H9 (cell line): Measurements from ENCODE around the gene FHOD3. TPM values are rescaled to one million over a fixed set of nuclear protein-coding genes. Genes with fewer than 3 reads are reported as not detected.
A peak's percentile ranks its signal among the peaks of the same experiment; 100 is the strongest.

Experiments
- DNase-seq: peaks from one replicate; pipeline ENCODE4 v3.0.0-alpha.2; 2017
- H2AFZ ChIP-seq: one replicate; pipeline ENCODE4 v1.6.1; 2013; ENCODE audit warnings: mild to moderate bottlenecking, low read length, control low read depth, moderate library complexity
- H2AK5ac ChIP-seq: 2 replicates; pipeline ENCODE4 v1.6.1; 2013; ENCODE audit warnings: low read length, control low read depth, mixed read lengths; ENCODE audit not compliant: insufficient read length
- H2BK120ac ChIP-seq: one replicate; pipeline ENCODE4 v1.6.1; 2013; ENCODE audit warnings: low read depth, mild to moderate bottlenecking, low read length, control low read depth, inconsistent platforms; ENCODE audit not compliant: poor library complexity, severe bottlenecking
- H2BK12ac ChIP-seq: 2 replicates; pipeline ENCODE4 v1.6.1; 2013; ENCODE audit warnings: low read length, control low read depth, mixed read lengths, low read depth; ENCODE audit not compliant: insufficient read length
- H2BK15ac ChIP-seq: 2 replicates; pipeline ENCODE4 v1.6.1; 2013; ENCODE audit warnings: low read depth, low read length, control low read depth
- H2BK20ac ChIP-seq: one replicate; pipeline ENCODE4 v1.6.1; 2013; ENCODE audit warnings: low read depth, mild to moderate bottlenecking, low read length, control low read depth, inconsistent platforms; ENCODE audit not compliant: poor library complexity, severe bottlenecking
- H2BK5ac ChIP-seq: 2 replicates; pipeline ENCODE4 v1.6.1; 2013; ENCODE audit warnings: low read length, control low read depth, mixed read lengths; ENCODE audit not compliant: insufficient read length
- H3K14ac ChIP-seq: 2 replicates; pipeline ENCODE4 v1.6.1; 2013; ENCODE audit warnings: low read length, control low read depth; ENCODE audit not compliant: insufficient read depth
- H3K18ac ChIP-seq: 2 replicates; pipeline ENCODE4 v1.6.1; 2013; ENCODE audit warnings: low read depth, mild to moderate bottlenecking, mixed read lengths, low read length, control low read depth; ENCODE audit not compliant: insufficient read length
- H3K23ac ChIP-seq: 2 replicates; pipeline ENCODE4 v1.6.1; 2013; ENCODE audit warnings: low read length, control low read depth, mixed read lengths, low read depth; ENCODE audit not compliant: insufficient read length
- H3K23me2 ChIP-seq: 2 replicates; pipeline ENCODE4 v1.6.1; 2013; ENCODE audit warnings: low read depth, mild to moderate bottlenecking, mixed read lengths, low read length, control low read depth; ENCODE audit not compliant: insufficient read length, poor library complexity, severe bottlenecking
- H3K27ac ChIP-seq: 2 replicates; pipeline ENCODE4 v1.5.1; 2013; ENCODE audit warnings: low read length, control low read depth, mixed read lengths, low read depth; ENCODE audit not compliant: insufficient read length
- H3K27me3 ChIP-seq: 2 replicates; pipeline ENCODE4 v1.6.1; 2013; ENCODE audit warnings: low read length, control low read depth, inconsistent platforms; ENCODE audit not compliant: insufficient read depth
- H3K4ac ChIP-seq: 2 replicates; pipeline ENCODE4 v1.6.1; 2013; ENCODE audit warnings: low read depth, mild to moderate bottlenecking, control low read depth, inconsistent platforms, low read length, moderate library complexity
- H3K4me1 ChIP-seq: 2 replicates; pipeline ENCODE4 v1.6.1; 2013; ENCODE audit warnings: low read length, control low read depth, inconsistent platforms; ENCODE audit not compliant: insufficient read depth
- H3K4me2 ChIP-seq: 2 replicates; pipeline ENCODE4 v1.6.1; 2013; ENCODE audit warnings: low read length, control low read depth, mixed read lengths; ENCODE audit not compliant: insufficient read length, insufficient read depth
- H3K56ac ChIP-seq: 2 replicates; pipeline ENCODE4 v1.6.1; 2013; ENCODE audit warnings: low read depth, mild to moderate bottlenecking, mixed read lengths, low read length, control low read depth; ENCODE audit not compliant: insufficient read length
- H3K79me1 ChIP-seq: 2 replicates; pipeline ENCODE4 v1.6.1; 2013; ENCODE audit warnings: low read depth, mild to moderate bottlenecking, moderate library complexity, low read length, control low read depth, inconsistent platforms; ENCODE audit not compliant: insufficient read depth, poor library complexity, severe bottlenecking
- H3K79me2 ChIP-seq: 2 replicates; pipeline ENCODE4 v1.6.1; 2013; ENCODE audit warnings: low read length, control low read depth, inconsistent platforms; ENCODE audit not compliant: insufficient read depth
- H3K9ac ChIP-seq: 2 replicates; pipeline ENCODE4 v1.6.1; 2013; ENCODE audit warnings: low read length, control low read depth, mixed read lengths; ENCODE audit not compliant: insufficient read length; ENCODE audit errors: extremely low read depth
- H3K9me3 ChIP-seq: one replicate; pipeline ENCODE4 v1.6.1; 2013; ENCODE audit warnings: low read depth, low read length, inconsistent platforms; ENCODE audit not compliant: control insufficient read depth
- H3T11ph ChIP-seq: one replicate; pipeline ENCODE4 v1.6.1; 2013; ENCODE audit warnings: mild to moderate bottlenecking, low read length, control low read depth, inconsistent platforms
- H4K20me1 ChIP-seq: one replicate; pipeline ENCODE4 v1.6.1; 2013; ENCODE audit not compliant: control insufficient read depth, insufficient read length, insufficient read depth
- H4K5ac ChIP-seq: 2 replicates; pipeline ENCODE4 v1.6.1; 2013; ENCODE audit warnings: low read depth, mild to moderate bottlenecking, mixed read lengths, low read length, control low read depth; ENCODE audit not compliant: insufficient read length
- H4K8ac ChIP-seq: replicated peaks from 2 replicates; pipeline ENCODE4 v1.6.1; 2013; ENCODE audit warnings: low read length, control low read depth, mixed read lengths, low read depth; ENCODE audit not compliant: insufficient read length
- H4K91ac ChIP-seq: 2 replicates; pipeline ENCODE4 v1.6.1; 2013; ENCODE audit warnings: low read depth, mild to moderate bottlenecking, moderate library complexity, mixed read lengths, low read length, control low read depth; ENCODE audit not compliant: insufficient read length
- H3K27ac Mint-ChIP-seq, 3 experiments: 2 replicates in 2 of 3; 3 replicates in 1 of 3; pipeline ENCODE4 v1.8.0; 2020 to 2021; ENCODE audit warnings: mixed read lengths in 3 of 3, mild to moderate bottlenecking in 1 of 3, moderate library complexity in 1 of 3
- H3K27me3 Mint-ChIP-seq: 2 replicates; pipeline ENCODE4 v1.8.0; 2021; ENCODE audit warnings: low read depth, mild to moderate bottlenecking, moderate library complexity, mixed read lengths
- H3K36me3 Mint-ChIP-seq, 3 experiments: 2 replicates in 2 of 3; 3 replicates in 1 of 3; pipeline ENCODE4 v1.8.0; 2020 to 2021; ENCODE audit warnings: low read depth in 3 of 3, mixed read lengths in 3 of 3; ENCODE audit not compliant: insufficient read depth in 1 of 3
- H3K4me1 Mint-ChIP-seq, 2 experiments: 2 replicates each; pipeline ENCODE4 v1.8.0; 2020; ENCODE audit warnings: mixed read lengths in 2 of 2
- H3K4me3 Mint-ChIP-seq, 2 experiments: 2 replicates in 1 of 2; 3 replicates in 1 of 2; pipeline ENCODE4 v1.8.0; 2020 to 2021; ENCODE audit warnings: mild to moderate bottlenecking in 2 of 2, mixed read lengths in 2 of 2, moderate library complexity in 1 of 2
- H3K9me3 Mint-ChIP-seq, 2 experiments: 2 replicates in 1 of 2; 3 replicates in 1 of 2; pipeline ENCODE4 v1.8.0; 2020; ENCODE audit warnings: mild to moderate bottlenecking in 2 of 2, mixed read lengths in 2 of 2, moderate library complexity in 1 of 2
- CTCF ChIP-seq: fragments of 200-600 bp; sonication (generic); conservative IDR thresholded peaks from 3 replicates; pipeline ENCODE4 v1.8.0; 2021; ENCODE audit warnings: antibody characterized with exemption, mild to moderate bottlenecking
- WGBS: extraction: QIAGEN DNeasy Blood & Tissue Kit; methylation state at CpG from one replicate; pipeline ENCODE4 v1.1.7; 2013; ENCODE audit warnings: missing lambda C conversion rate, low lambda C conversion rate, mixed read lengths; ENCODE audit not compliant: insufficient read length; ENCODE audit errors: extremely low coverage; 5-methylcytosine and 5-hydroxymethylcytosine counted together
- total RNA-seq: library from RNA; stranded (reverse); gene quantifications from 2 replicates; pipeline ENCODE4 v1.2.1, GENCODE V29; 2021

FHOD3 gene
- total RNA-seq, 1 experiment from 2014 or later: 8.0 TPM

- Mint-ChIP-seq H3K27me3 (no peaks in the 10 kb centered on the region), H3K4me3 (peak overlapping the region in 1 of 2 experiments; percentile 63; a peak in 1 of 5 replicates), H3K27ac (peak overlapping the region in 1 of 3 experiments; percentile 88; a peak in 3 of 7 replicates), H3K4me1 (peaks cover 45 to 56% of the 10 kb centered on the region in 2 experiments), H3K36me3 (no peaks in the 10 kb centered on the region), H3K9me3 (no peaks in the 10 kb centered on the region)
- peak overlapping the region; percentile 78; the same call in 1 of the 2 replicates for H3K14ac ChIP-seq
- WGBS: no CpG with 5 or more reads among the region's 1 CpG
- no peak overlapping the region for H2BK20ac ChIP-seq
- no peaks in the 10 kb centered on the region for H3K23me2 ChIP-seq
- H3K4ac ChIP-seq: no peak overlapping the region
- H3K4me2 ChIP-seq: peak overlapping the region; percentile 33
- H2AK5ac ChIP-seq: no peak overlapping the region
- no peak overlapping the region for H2BK5ac ChIP-seq
- H4K20me1 ChIP-seq: no peaks in the 10 kb centered on the region
- peaks cover 5% of the 10 kb centered on the region; the same call in 1 of the 2 replicates for H3K4me1 ChIP-seq
- no peak overlapping the region for H3K18ac ChIP-seq
- no peak overlapping the region for H3K27ac ChIP-seq
- TF ChIP-seq CTCF: no peak
- no peaks in the 10 kb centered on the region for H3K79me2 ChIP-seq
- no peaks in the 10 kb centered on the region for H3K79me1 ChIP-seq
- no peak overlapping the region for H3K9ac ChIP-seq
- H3T11ph ChIP-seq: no peak overlapping the region
- H2AFZ ChIP-seq: no peak overlapping the region
- no peak overlapping the region for H3K23ac ChIP-seq
- H4K91ac ChIP-seq: no peak overlapping the region
- H3K56ac ChIP-seq: no peak overlapping the region
- H2BK15ac ChIP-seq: no peak overlapping the region
- no peak overlapping the region for H2BK12ac ChIP-seq
- DNase-seq: no peak
- H2BK120ac ChIP-seq: no peak overlapping the region
- H3K27me3 ChIP-seq: no peaks in the 10 kb centered on the region
- H4K5ac ChIP-seq: no peak overlapping the region
- H4K8ac ChIP-seq: no peak overlapping the region
- H3K9me3 ChIP-seq: no peaks in the 10 kb centered on the region
Measured at GRCh38 chr18:36567800-36568199, 270.3 kb downstream of the FHOD3 start.
